Endodermal cell (in vitro differentiated cells): ENCODE data around the gene MYO7B. TPM values are rescaled to one million over a fixed set of nuclear protein-coding genes. Genes with fewer than 3 reads are reported as not detected.
A peak's percentile ranks its signal among the peaks of the same experiment; 100 is the strongest.
"Not testable (repeated sequence)": the region's sequence is repeated elsewhere in the genome, so short reads cannot be mapped to it uniquely, and the experiment has no call there.

Experiments used
- DNase-seq: peaks from one replicate; pipeline ENCODE4 v3.0.0-alpha.2; 2017
- H3K27ac ChIP-seq: 2 replicates; pipeline ENCODE4 v1.5.1; 2013; ENCODE audit warnings: mild to moderate bottlenecking, low read depth, low read length, moderate library complexity
- H3K27me3 ChIP-seq: 2 replicates; pipeline ENCODE4 v1.6.1; 2013; ENCODE audit warnings: mild to moderate bottlenecking, low read length, moderate library complexity; ENCODE audit not compliant: insufficient read depth, control insufficient read depth, poor library complexity, severe bottlenecking
- H3K36me3 ChIP-seq: 2 replicates; pipeline ENCODE4 v1.7.0; 2013; ENCODE audit warnings: mild to moderate bottlenecking, low read length, moderate library complexity; ENCODE audit not compliant: control insufficient read depth, insufficient read depth
- H3K4me1 ChIP-seq: one replicate; pipeline ENCODE4 v1.7.0; 2013; ENCODE audit warnings: low read length; ENCODE audit not compliant: control insufficient read depth, insufficient read depth
- H3K4me3 ChIP-seq: 2 replicates; pipeline ENCODE4 v1.5.1; 2013; ENCODE audit warnings: mild to moderate bottlenecking, low read length, moderate library complexity
- H3K9ac ChIP-seq: 2 replicates; pipeline ENCODE4 v1.6.1; 2013; ENCODE audit warnings: mild to moderate bottlenecking, low read length, moderate library complexity; ENCODE audit not compliant: poor library complexity, severe bottlenecking; ENCODE audit errors: extremely low read depth
- H3K9me3 ChIP-seq: 2 replicates; pipeline ENCODE4 v1.6.1; 2013; ENCODE audit warnings: mild to moderate bottlenecking, low read length, moderate library complexity; ENCODE audit not compliant: control insufficient read depth
- H3K27ac Mint-ChIP-seq: 2 replicates; pipeline ENCODE4 v1.8.0; 2020; ENCODE audit warnings: mixed read lengths
- H3K27me3 Mint-ChIP-seq: 2 replicates; pipeline ENCODE4 v1.8.0; 2021; ENCODE audit warnings: mild to moderate bottlenecking, mixed read lengths; ENCODE audit not compliant: insufficient read depth
- H3K36me3 Mint-ChIP-seq: 2 replicates; pipeline ENCODE4 v1.8.0; 2020; ENCODE audit warnings: low read depth, mixed read lengths
- H3K4me1 Mint-ChIP-seq: 2 replicates; pipeline ENCODE4 v1.8.0; 2020; ENCODE audit warnings: mixed read lengths
- H3K4me3 Mint-ChIP-seq: 2 replicates; pipeline ENCODE4 v1.8.0; 2020; ENCODE audit warnings: mild to moderate bottlenecking, moderate library complexity, mixed read lengths
- H3K9me3 Mint-ChIP-seq: 2 replicates; pipeline ENCODE4 v1.8.0; 2020; ENCODE audit warnings: mild to moderate bottlenecking, mixed read lengths
- CTCF ChIP-seq: fragments of 200-600 bp; sonication (generic); conservative IDR thresholded peaks from 2 replicates; pipeline ENCODE4 v1.5.0; 2021; ENCODE audit warnings: antibody characterized with exemption, mild to moderate bottlenecking
- whole genome bisulfite sequencing, 2 experiments: methylation state at CpG; one replicate each; pipeline versions ENCODE4 v1.1.5 to v1.1.7; 2013; ENCODE audit warnings: missing lambda C conversion rate in 2 of 2, mixed read lengths in 1 of 2; ENCODE audit not compliant: insufficient coverage in 1 of 2, insufficient read length in 1 of 2; 5-methylcytosine and 5-hydroxymethylcytosine counted together
- total RNA-seq, 2 donors: library from RNA; stranded (reverse); fragmentation: NEBNext Ultra II Directional in 1 of 2; extraction: Animal tissue kit (Norgen Biotek cat#: 25700) in 1 of 2; gene quantifications; 2 replicates in 1 of 2; 3 replicates in 1 of 2; pipeline ENCODE4 v1.2.1, GENCODE V29; 2021

MYO7B gene
- total RNA-seq, 2 donors from 2014 or later, result 0.11 TPM; not detected in 1

DNA sequence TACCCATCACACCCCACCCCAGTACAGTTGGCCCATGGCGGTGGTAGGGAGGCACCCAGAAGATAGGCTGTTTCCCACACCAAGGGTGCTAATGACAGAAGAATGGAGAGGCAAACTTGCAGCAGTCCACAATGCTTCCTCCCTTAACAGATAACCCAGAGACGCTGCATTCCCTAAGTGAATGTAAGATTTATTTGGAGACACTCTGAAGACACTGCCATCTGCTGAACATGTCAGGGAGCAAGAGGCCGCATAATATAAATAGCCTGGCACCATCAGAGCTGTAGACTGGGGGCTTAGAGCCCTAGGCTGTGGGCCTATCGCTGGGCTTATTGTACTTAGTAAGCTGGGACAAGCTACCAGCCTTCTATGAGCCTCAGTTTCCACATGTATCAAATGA lies 7.0 kb upstream of the MYO7B start:
- Histone ChIP-seq H3K27ac (peak overlapping the region; percentile 95), H3K9ac (peak overlapping the region; percentile 99), H3K4me3 (peak overlapping the region; percentile 98), H3K27me3 (no peaks in the 10 kb centered on the region), H3K9me3 (peaks cover 15% of the 10 kb centered on the region), H3K4me1 (no peaks in the 10 kb centered on the region), H3K36me3 (peaks cover 8% of the 10 kb centered on the region)
- peak overlapping the region; percentile 91 for H3K4me3 Mint-ChIP-seq
- peak; percentile 71 for DNase-seq
- H3K4me1 Mint-ChIP-seq, result peaks cover 24% of the 10 kb centered on the region
- H3K27ac Mint-ChIP-seq, result peak overlapping the region; percentile 100
- H3K36me3 Mint-ChIP-seq, result peaks cover 5% of the 10 kb centered on the region
- peaks cover 12% of the 10 kb centered on the region for H3K9me3 Mint-ChIP-seq
- TF ChIP-seq CTCF, result peak; percentile 59
- 69 to 70% methylated on average over 3 to 4 of the region's 4 CpGs for WGBS, 2 experiments
- H3K27me3 Mint-ChIP-seq, result peaks cover 2% of the 10 kb centered on the region

DNA sequence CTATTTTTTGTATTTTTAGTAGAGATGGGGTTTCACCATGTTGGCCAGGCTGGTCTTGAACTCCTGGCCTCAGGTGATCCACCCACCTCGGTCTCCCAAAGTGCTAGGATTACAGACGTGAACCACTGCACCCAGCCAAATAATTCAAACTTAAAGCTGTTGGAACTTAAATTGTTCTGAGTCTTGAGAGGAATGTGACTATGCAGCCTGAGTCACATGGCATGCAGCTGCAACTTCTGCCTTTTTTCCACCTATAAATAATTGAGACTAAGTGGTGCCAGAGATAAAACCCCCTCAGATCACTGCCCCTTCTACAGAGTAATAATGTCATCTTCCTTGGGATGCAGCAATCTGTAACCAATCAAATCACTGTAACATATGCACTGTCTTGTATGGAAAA lies 6.1 kb upstream of the MYO7B start:
- peaks cover 15% of the 10 kb centered on the region for H3K9me3 ChIP-seq
- not testable (repeated sequence) for H3K4me3 Mint-ChIP-seq, H3K36me3 Mint-ChIP-seq, H3K9ac ChIP-seq, H3K27me3 ChIP-seq, H3K27ac Mint-ChIP-seq, DNase-seq, H3K4me1 ChIP-seq, H3K36me3 ChIP-seq, H3K27ac ChIP-seq, H3K27me3 Mint-ChIP-seq
- WGBS, 2 experiments, result 97% methylated on average over 2 of the region's 2 CpGs; no CpG with 5 or more reads in 1 of the 2 experiments
- Mint-ChIP-seq H3K4me1 (peaks cover 21% of the 10 kb centered on the region), H3K9me3 (peaks cover 12% of the 10 kb centered on the region)
- H3K4me3 ChIP-seq, result peak overlapping the region; percentile 26

DNA sequence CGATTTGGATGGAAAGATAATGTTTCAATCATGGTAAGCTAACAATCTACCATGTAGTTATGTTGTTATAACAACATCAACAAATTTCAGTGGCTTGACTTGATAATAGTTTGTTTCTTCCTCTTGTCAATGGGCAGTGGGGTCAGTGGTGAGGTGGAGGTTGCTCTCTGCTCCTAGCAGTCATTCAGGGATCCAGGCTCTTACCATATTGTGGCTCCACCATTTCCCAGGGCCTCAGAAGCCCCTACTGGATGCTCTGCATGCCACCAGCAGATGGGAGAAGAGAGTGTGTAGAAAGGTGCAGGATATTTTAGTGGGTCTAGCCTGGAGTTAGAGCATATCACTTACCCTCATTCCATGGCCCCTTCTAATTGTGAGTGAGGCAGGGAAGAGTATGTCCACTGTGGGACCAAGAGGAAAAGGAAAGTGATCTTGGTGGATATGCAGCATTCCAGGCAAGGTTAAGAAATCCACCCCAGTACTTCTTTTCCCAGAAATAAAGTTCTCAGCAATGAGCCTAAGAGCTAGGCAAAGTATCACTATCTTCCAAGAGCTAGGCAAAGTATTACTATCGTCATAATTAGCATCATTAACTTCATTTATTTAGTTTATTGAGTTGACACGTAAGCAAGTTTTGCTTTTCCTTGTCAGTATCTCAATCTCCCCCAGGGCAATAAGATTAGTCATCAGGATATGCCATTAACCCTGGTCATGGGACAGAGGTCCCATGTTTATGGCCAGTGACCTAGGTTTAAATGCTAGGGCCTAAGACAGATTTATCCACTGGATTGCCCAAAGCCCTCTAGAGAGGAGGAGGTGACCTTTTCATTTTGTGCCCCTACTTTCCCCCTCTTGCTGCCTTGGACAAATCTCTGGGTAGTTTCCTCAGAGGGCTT lies 5.0 kb upstream of the MYO7B start:
- Mint-ChIP-seq H3K4me1 (peaks cover 23% of the 10 kb centered on the region), H3K27ac (no peak overlapping the region), H3K36me3 (no peaks in the 10 kb centered on the region), H3K9me3 (peaks cover 12% of the 10 kb centered on the region), H3K27me3 (peaks cover 4% of the 10 kb centered on the region), H3K4me3 (no peak overlapping the region)
- no peak for DNase-seq
- Histone ChIP-seq H3K9ac (no peak overlapping the region), H3K36me3 (no peaks in the 10 kb centered on the region), H3K4me3 (peak overlapping the region; percentile 26), H3K27ac (no peak overlapping the region), H3K9me3 (peaks cover 15% of the 10 kb centered on the region), H3K4me1 (no peaks in the 10 kb centered on the region), H3K27me3 (no peaks in the 10 kb centered on the region)
- WGBS, 2 experiments, result 91 to 97% methylated on average over 2 to 3 of the region's 3 CpGs
- TF ChIP-seq CTCF, result peak; percentile 39
